GM12878 (cell line): Measurements from ENCODE around the gene UGT2A1.

Experiments used
- CHD1 ChIP-seq: IDR thresholded peaks from 2 replicates; pipeline ENCODE4 v1.6.1; 2012; ENCODE audit warnings: low read depth, low read length, improper control_type of control experiment
- EGR1 ChIP-seq, 2 experiments: IDR thresholded peaks; 1 replicate in 1 of 2; 2 replicates in 1 of 2; pipeline ENCODE4 v1.6.1; 2011 to 2012; ENCODE audit warnings: low read depth in 2 of 2, low read length in 2 of 2, borderline replicate concordance in 1 of 2, mild to moderate bottlenecking in 1 of 2, moderate library complexity in 1 of 2
- EZH2 ChIP-seq: IDR thresholded peaks from 2 replicates; pipeline ENCODE4 v1.6.1; 2012; ENCODE audit warnings: low read depth, mild to moderate bottlenecking, control low read depth, inconsistent platforms, low read length, borderline replicate concordance; ENCODE audit not compliant: control insufficient read depth
- TF ChIP-seq, protein P1 (sequence below), 3 experiments: IDR thresholded peaks in 2 of 3; conservative IDR thresholded peaks in 1 of 3; 2 replicates each; pipeline ENCODE4 v1.5.1; 2011; ENCODE audit warnings: low read depth in 3 of 3, low read length in 3 of 3, mild to moderate bottlenecking in 3 of 3, control low read depth in 2 of 3, moderate library complexity in 2 of 3, inconsistent platforms in 1 of 3, mixed read lengths in 1 of 3; ENCODE audit not compliant: control insufficient read depth in 2 of 3, insufficient read depth in 1 of 3; ENCODE audit errors: extremely low read depth in 1 of 3

DNA sequence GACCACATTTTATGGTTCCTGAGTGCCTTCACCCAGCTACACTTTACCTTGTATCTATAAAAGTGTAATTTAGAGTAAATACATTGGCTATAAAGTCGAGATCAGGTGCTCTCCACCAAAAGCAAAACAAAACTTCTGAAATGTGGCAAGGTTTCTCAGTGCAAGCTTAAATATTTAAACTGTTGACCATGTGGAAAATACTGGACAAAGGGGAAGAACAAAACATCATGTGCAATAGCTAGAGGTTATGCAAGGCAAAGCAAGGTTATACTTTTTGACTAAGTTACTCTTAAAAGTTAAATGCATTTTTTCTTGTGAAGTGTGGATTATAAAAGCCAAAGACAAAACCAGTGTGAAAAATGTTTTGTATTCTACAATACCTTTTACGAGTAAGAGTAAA lies 69.5 kb downstream of the UGT2A1 start:
- TF ChIP-seq EGR1 (IDR thresholded peaks at IDR 0.05; ENCODE audit: borderline replicate concordance in 1 of 2, low read depth in 2 of 2, low read length in 2 of 2) (no peak), EZH2 (no peak), CHD1 (no peak)
- TF ChIP-seq, protein P1, sequence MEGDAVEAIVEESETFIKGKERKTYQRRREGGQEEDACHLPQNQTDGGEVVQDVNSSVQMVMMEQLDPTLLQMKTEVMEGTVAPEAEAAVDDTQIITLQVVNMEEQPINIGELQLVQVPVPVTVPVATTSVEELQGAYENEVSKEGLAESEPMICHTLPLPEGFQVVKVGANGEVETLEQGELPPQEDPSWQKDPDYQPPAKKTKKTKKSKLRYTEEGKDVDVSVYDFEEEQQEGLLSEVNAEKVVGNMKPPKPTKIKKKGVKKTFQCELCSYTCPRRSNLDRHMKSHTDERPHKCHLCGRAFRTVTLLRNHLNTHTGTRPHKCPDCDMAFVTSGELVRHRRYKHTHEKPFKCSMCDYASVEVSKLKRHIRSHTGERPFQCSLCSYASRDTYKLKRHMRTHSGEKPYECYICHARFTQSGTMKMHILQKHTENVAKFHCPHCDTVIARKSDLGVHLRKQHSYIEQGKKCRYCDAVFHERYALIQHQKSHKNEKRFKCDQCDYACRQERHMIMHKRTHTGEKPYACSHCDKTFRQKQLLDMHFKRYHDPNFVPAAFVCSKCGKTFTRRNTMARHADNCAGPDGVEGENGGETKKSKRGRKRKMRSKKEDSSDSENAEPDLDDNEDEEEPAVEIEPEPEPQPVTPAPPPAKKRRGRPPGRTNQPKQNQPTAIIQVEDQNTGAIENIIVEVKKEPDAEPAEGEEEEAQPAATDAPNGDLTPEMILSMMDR (IDR thresholded peaks at IDR 0.05 in 2 of 3, conservative IDR thresholded peaks at IDR 0.05 in 1 of 3; ENCODE audit: control insufficient read depth in 2 of 3, extremely low read depth in 1 of 3, insufficient read depth in 1 of 3, low read depth in 3 of 3, low read length in 3 of 3): no peak
